Measurements from ENCODE around the gene XYLB. TPM values are rescaled to one million over a fixed set of nuclear protein-coding genes. Genes with fewer than 3 reads are reported as not detected.

The XYLB gene
- total and polyA plus RNA-seq, 10 donors: 0.33 to 12.3 (median 2.1) TPM

- H3K36me3 ChIP-seq: no peaks in the 10 kb centered on the region
- H3K27me3 ChIP-seq (replicated peaks in 1 of 7): peaks cover 0 to 10% (median 0%) of the 10 kb centered on the region in 7 donors
- H3K27ac ChIP-seq: no peak overlapping the region
- no peaks in the 10 kb centered on the region for H3K4me1 ChIP-seq
- no peak for DNase-seq
- intact Hi-C loops (cut with DNase I; ENCODE audit: low total_unique reads): no loop called here
- H3K4me3 ChIP-seq: no peak overlapping the region
- peaks cover 0 to 17% (median 0%) of the 10 kb centered on the region in 8 donors for H3K9me3 ChIP-seq
- 71 to 96% (median 92%) methylated on average over 1 of the region's 1 CpG for WGBS, 5 donors
- TF ChIP-seq CTCF (IDR thresholded peaks at IDR 0.05 in 8 of 11, conservative IDR thresholded peaks at IDR 0.05 in 3 of 11) (no peak), POLR2A (IDR thresholded peaks at IDR 0.05) (no peak), POLR2AphosphoS5 (IDR thresholded peaks at IDR 0.05) (no peak)
These were observed 23.5 kb upstream of the XYLB start for GRCh38 chr3:38323060-38323459.

DNA sequence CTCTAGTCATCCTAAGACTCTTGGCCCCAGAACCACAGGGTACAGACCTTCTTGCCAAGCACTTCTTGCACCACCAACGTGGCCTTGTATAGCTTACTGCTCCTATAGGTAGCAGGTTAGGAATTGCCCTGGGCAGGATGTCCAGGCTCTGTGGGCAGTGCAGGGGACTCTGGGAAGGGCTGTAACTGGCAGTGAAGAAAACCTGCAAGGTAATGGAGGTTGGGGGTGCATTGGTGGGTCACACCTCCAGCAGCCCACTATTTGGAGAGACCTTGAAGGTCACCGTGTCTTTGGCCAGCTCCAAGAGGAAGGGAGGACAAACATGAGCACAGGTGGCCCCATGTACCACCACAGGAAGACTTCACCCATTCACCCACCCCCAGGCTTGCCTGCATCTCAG, 21.3 kb upstream of the XYLB start:
- intact Hi-C loops (cut with DNase I; ENCODE audit: low total_unique reads): no loop called here
- peaks cover 0 to 17% (median 0%) of the 10 kb centered on the region in 8 donors for H3K9me3 ChIP-seq
- no peak overlapping the region for H3K27ac ChIP-seq
- TF ChIP-seq CTCF (IDR thresholded peaks at IDR 0.05 in 8 of 11, conservative IDR thresholded peaks at IDR 0.05 in 3 of 11) (no peak), POLR2AphosphoS5 (IDR thresholded peaks at IDR 0.05) (no peak), POLR2A (IDR thresholded peaks at IDR 0.05) (no peak)
- H3K4me1 ChIP-seq: no peaks in the 10 kb centered on the region
- H3K36me3 ChIP-seq: no peaks in the 10 kb centered on the region
- no peak for DNase-seq
- no peak overlapping the region for H3K4me3 ChIP-seq
- WGBS, 5 donors: 50 to 100% (median 74%) methylated on average over 1 to 2 of the region's 2 CpGs
- H3K27me3 ChIP-seq (replicated peaks in 1 of 7): peaks cover 0 to 10% (median 0%) of the 10 kb centered on the region in 7 donors

GRCh38 chr3:38327335-38328009, 19.1 kb upstream of the XYLB start:
- no peak for DNase-seq
- TF ChIP-seq POLR2A (IDR thresholded peaks at IDR 0.05) (no peak), CTCF (IDR thresholded peaks at IDR 0.05 in 8 of 11, conservative IDR thresholded peaks at IDR 0.05 in 3 of 11) (no peak), POLR2AphosphoS5 (IDR thresholded peaks at IDR 0.05) (no peak)
- peaks cover 0 to 10% (median 0%) of the 10 kb centered on the region in 7 donors for H3K27me3 ChIP-seq (replicated peaks in 1 of 7)
- H3K36me3 ChIP-seq: no peaks in the 10 kb centered on the region
- no peak overlapping the region for H3K4me3 ChIP-seq
- H3K4me1 ChIP-seq: no peaks in the 10 kb centered on the region
- H3K27ac ChIP-seq: no peak overlapping the region
- no peaks in the 10 kb centered on the region for H3K9me3 ChIP-seq
- intact Hi-C loops (cut with DNase I; ENCODE audit: low total_unique reads): no loop called here

GRCh38 chr3:38331257-38332022, 15.1 kb upstream of the XYLB start:
- Histone ChIP-seq H3K4me1 (no peaks in the 10 kb centered on the region), H3K27ac (no peak overlapping the region), H3K4me3 (no peak overlapping the region), H3K9me3 (no peaks in the 10 kb centered on the region), H3K27me3 (replicated peaks in 1 of 7) (peaks cover 0 to 4% (median 0%) of the 10 kb centered on the region in 7 donors), H3K36me3 (no peaks in the 10 kb centered on the region)
- intact Hi-C loops (cut with DNase I; ENCODE audit: low total_unique reads): no loop called here
- no peak for TF ChIP-seq POLR2A (IDR thresholded peaks at IDR 0.05)
- no peak for TF ChIP-seq CTCF (IDR thresholded peaks at IDR 0.05 in 8 of 11, conservative IDR thresholded peaks at IDR 0.05 in 3 of 11)
- TF ChIP-seq POLR2AphosphoS5 (IDR thresholded peaks at IDR 0.05): no peak
- 80 to 90% (median 81%) methylated on average over 4 of the region's 4 CpGs for WGBS, 5 donors
- no peak for DNase-seq
